Prostate gland (tissue), 2 donors: ENCODE measurements around the gene CD63. TPM values are rescaled to one million over a fixed set of nuclear protein-coding genes. Genes with fewer than 3 reads are reported as not detected.

ENCODE experiments used
- DNase-seq: peaks from one replicate; pipeline ENCODE4 v3.0.0-alpha.2; 2019; ENCODE audit warnings: low spot score
- H3K27ac ChIP-seq, 2 donors: fragments of 200-600 bp; sonication (generic); 2 replicates each; pipeline ENCODE4 v1.5.1; 2017 to 2019
- H3K27me3 ChIP-seq: fragments of 200-600 bp; sonication (generic); replicated peaks from 2 replicates; pipeline ENCODE4 v1.5.1; 2019; ENCODE audit not compliant: insufficient read depth
- H3K36me3 ChIP-seq, 2 donors: fragments of 200-600 bp; sonication (generic); 1 replicate in 1 of 2; 2 replicates in 1 of 2; pipeline versions ENCODE4 v1.5.1 to v1.8.1; 2017 to 2019
- H3K4me1 ChIP-seq: fragments of 200-600 bp; sonication (generic); replicated peaks from 2 replicates; pipeline ENCODE4 v1.5.1; 2019
- H3K4me3 ChIP-seq, 2 donors: fragments of 200-600 bp; sonication (generic); 2 replicates each; pipeline ENCODE4 v1.5.1; 2017 to 2019
- H3K9me3 ChIP-seq: fragments of 200-600 bp; sonication (generic); 2 replicates; pipeline ENCODE4 v1.5.1; 2017
- POLR2A ChIP-seq: fragments of 450-650 bp; IDR thresholded peaks from one replicate; pipeline ENCODE4 v1.6.1; 2016; ENCODE audit warnings: antibody characterized with exemption, mild to moderate bottlenecking
- POLR2AphosphoS5 ChIP-seq: sonication (generic); formaldehyde crosslinking; IDR thresholded peaks from one replicate; pipeline ENCODE4 v1.6.1; 2017; ENCODE audit warnings: antibody characterized with exemption
- WGBS: methylation state at CpG from one replicate; pipeline ENCODE4 v1.1.5; 2018; 5-methylcytosine and 5-hydroxymethylcytosine counted together
- intact Hi-C: fragments of 100-400 bp; cut with DNase I; formaldehyde crosslinking; loops from one replicate; pipeline ENCODE4 v1.14.2; 2022
- total RNA-seq, 2 donors: library from RNA; depleted of rRNA; stranded (reverse); fragments of >200 nt; gene quantifications; one replicate each; pipeline ENCODE4 v1.1.0, GENCODE V29; 2016
- TF ChIP-seq, protein P1 (sequence below), 4 experiments: fragments of 200-600 bp in 2 of 4; fragments of 450-650 bp in 2 of 4; sonication (generic) in 2 of 4; IDR thresholded peaks; 1 replicate in 3 of 4; 2 replicates in 1 of 4; pipeline ENCODE4 v1.5.1; 2016 to 2019; ENCODE audit warnings: antibody characterized with exemption in 4 of 4, mild to moderate bottlenecking in 2 of 4, moderate library complexity in 2 of 4

Gene CD63
- total RNA-seq, 2 donors from 2014 or later = 485 to 585 TPM

DNA sequence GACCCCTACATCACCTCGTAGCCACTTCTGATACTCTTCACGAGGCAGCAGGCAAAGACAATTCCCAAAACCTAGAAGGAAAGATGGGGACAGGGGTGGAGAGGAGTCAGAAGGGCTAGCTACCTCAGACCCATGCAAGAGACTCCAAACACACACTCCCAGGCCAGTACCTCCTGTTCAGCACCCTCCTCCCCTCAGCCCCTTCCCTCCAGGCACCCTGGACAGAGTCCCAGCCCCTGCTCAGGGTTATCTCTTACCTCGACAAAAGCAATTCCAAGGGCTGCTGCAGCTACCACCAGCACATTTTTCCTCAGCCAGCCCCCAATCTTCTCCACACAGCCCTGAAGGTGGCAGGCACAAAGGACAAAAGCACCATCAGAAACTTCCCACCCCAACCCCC, 3.3 kb downstream of the CD63 start:
- no peak overlapping the region for H3K4me3 ChIP-seq
- intact Hi-C loops = loop anchor here (5.0 kb wide), 1 partner anchor 202 kb away; the partner anchor contains the start of gene PYM1
- H3K9me3 ChIP-seq = no peaks in the 10 kb centered on the region
- no peaks in the 10 kb centered on the region for H3K27me3 ChIP-seq
- DNase-seq = no peak
- 53% methylated on average over 3 of the region's 3 CpGs for WGBS
- H3K36me3 ChIP-seq = no peaks in the 10 kb centered on the region
- no peak overlapping the region for H3K27ac ChIP-seq
- H3K4me1 ChIP-seq = peaks cover 9% of the 10 kb centered on the region
- no peak for TF ChIP-seq POLR2A

DNA sequence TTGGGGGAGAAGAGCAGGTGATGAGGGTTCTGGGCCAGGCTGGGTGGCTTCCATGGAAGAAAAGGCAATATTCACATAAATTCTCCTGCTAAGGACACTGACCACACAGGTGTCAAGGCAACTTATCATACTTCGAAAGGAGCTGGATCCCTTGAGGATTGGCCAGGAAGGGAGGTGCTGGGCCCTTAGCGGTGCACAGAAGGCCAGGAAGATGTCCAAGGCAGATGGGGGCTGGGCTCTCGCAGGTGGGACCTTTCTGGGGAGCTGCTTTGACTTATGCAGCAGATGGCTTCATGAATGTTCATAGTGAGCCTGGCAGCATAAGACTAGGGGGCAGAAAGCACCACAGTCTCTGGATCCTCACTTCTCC, 3.9 kb downstream of the CD63 start:
- no peaks in the 10 kb centered on the region for H3K27me3 ChIP-seq
- no peak overlapping the region for H3K4me3 ChIP-seq
- H3K36me3 ChIP-seq = no peaks in the 10 kb centered on the region
- H3K27ac ChIP-seq = no peak overlapping the region
- no peaks in the 10 kb centered on the region for H3K9me3 ChIP-seq
- TF ChIP-seq, protein P1, sequence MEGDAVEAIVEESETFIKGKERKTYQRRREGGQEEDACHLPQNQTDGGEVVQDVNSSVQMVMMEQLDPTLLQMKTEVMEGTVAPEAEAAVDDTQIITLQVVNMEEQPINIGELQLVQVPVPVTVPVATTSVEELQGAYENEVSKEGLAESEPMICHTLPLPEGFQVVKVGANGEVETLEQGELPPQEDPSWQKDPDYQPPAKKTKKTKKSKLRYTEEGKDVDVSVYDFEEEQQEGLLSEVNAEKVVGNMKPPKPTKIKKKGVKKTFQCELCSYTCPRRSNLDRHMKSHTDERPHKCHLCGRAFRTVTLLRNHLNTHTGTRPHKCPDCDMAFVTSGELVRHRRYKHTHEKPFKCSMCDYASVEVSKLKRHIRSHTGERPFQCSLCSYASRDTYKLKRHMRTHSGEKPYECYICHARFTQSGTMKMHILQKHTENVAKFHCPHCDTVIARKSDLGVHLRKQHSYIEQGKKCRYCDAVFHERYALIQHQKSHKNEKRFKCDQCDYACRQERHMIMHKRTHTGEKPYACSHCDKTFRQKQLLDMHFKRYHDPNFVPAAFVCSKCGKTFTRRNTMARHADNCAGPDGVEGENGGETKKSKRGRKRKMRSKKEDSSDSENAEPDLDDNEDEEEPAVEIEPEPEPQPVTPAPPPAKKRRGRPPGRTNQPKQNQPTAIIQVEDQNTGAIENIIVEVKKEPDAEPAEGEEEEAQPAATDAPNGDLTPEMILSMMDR (IDR thresholded peaks at IDR 0.05) = no peak
- TF ChIP-seq POLR2A (no peak), POLR2AphosphoS5 (no peak)
- WGBS = 43% methylated on average over 3 of the region's 3 CpGs
- DNase-seq = no peak
- intact Hi-C loops = loop anchor here (5.0 kb wide), 1 partner anchor 202 kb away; the partner anchor contains the start of gene PYM1
- H3K4me1 ChIP-seq = peaks cover 9% of the 10 kb centered on the region

DNA sequence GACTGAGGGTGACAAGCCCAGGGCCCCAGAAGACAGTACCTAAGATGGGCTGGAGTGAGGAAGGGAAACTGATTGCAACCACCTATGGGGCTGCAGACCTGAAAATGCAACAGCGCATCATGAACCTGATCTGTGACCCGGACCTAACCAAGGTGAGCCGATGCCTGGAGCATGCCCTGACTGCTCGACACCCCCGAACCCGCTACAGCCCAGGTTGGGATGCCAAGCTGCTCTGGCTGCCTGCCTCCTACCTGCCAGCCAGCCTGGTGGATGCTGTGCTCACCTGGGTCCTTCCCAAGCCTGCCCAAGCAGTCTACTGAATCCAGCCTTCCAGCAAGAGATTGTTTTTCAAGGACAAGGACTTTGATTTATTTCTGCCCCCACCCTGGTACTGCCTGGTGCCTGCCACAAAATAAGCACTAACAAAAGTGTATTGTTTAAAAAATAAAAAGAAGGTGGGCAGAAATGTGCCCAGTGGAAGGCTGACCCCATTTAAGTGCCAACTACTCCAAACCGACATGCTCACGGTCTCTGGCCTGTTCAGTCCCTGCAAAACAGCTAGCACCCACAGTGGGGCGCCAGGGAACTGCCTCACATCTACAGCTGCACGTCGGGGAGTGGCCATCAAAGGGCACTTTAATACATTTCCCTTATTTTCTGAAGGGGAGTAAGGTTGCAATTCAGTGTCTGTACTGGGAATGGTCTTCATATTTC, 4.4 kb downstream of the CD63 start:
- WGBS = 46% methylated on average over 11 of the region's 11 CpGs
- peak; percentile 51 for DNase-seq
- intact Hi-C loops = no loop called here

DNA sequence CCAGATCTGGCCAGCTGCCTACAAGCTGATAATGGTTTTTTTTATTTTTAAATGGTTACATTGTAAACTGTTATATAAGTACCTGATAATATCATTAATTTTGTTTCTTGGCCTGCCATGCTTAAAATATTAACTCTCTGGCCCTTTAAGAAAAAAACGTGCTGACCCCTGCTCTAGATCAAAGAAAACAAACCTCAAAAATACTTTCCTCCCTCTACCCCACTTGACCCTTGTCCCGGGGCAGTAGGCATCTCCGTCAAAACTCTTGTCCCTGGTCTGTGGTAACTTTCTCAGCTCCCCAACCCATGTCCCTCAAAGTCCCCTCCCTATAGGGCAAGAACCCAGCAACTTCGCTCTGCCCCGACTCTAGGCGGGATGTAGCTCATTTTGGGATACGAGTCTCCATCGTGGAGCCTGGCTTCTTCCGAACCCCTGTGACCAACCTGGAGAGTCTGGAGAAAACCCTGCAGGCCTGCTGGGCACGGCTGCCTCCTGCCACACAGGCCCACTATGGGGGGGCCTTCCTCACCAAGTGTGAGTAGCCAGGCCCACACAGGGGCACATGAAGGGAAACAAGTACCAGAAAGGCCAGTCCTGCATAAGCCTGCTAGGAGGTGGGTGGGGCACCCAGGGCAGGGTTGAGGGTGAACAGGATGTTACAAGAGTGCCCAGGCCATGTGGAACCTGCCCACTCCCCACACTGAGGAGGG, 5.1 kb downstream of the CD63 start:
- DNase-seq = no peak
- Histone ChIP-seq H3K27me3 (no peaks in the 10 kb centered on the region), H3K36me3 (no peaks in the 10 kb centered on the region), H3K4me3 (no peak overlapping the region), H3K4me1 (peaks cover 9% of the 10 kb centered on the region), H3K9me3 (no peaks in the 10 kb centered on the region), H3K27ac (no peak overlapping the region)
- TF ChIP-seq POLR2A = no peak
- TF ChIP-seq, protein P1 (IDR thresholded peaks at IDR 0.05) = no peak
- no peak for TF ChIP-seq POLR2AphosphoS5
- intact Hi-C loops = no loop called here
- WGBS = 43% methylated on average over 10 of the region's 10 CpGs

More for the DNA sequence above, 4.4 kb downstream of the CD63 start:
- Histone ChIP-seq H3K4me3 (no peak overlapping the region), H3K27ac (no peak overlapping the region), H3K9me3 (no peaks in the 10 kb centered on the region), H3K36me3 (no peaks in the 10 kb centered on the region), H3K4me1 (peaks cover 9% of the 10 kb centered on the region), H3K27me3 (no peaks in the 10 kb centered on the region)
- no peak for TF ChIP-seq POLR2A
- TF ChIP-seq, protein P1 (IDR thresholded peaks at IDR 0.05) = peak in 2 of 4 experiments; percentile 50 to 61
- TF ChIP-seq POLR2AphosphoS5 = peak; percentile 7

DNA sequence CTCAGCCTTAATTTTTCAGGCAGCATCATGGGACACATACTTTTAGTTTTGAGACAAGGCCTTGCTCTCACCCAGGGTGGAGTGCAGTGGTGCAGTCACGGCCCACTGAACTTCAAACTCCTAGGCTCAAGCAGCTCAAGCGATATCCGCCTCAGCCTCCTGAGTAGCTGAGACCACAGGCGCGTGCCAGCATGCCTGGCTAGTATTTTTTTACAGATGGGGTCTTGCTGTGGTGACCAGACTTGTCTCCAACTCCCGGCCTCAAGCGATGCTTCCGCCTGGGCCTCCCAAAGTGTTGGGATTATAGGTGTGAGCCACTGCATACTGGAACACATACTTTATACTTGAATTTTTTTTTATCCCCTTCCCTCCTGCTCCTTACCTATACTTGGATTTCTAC, 5.9 kb downstream of the CD63 start:
- H3K27me3 ChIP-seq = no peaks in the 10 kb centered on the region
- WGBS = 71% methylated on average over 8 of the region's 8 CpGs
- no peak overlapping the region for H3K27ac ChIP-seq
- no peaks in the 10 kb centered on the region for H3K9me3 ChIP-seq
- H3K4me1 ChIP-seq = peaks cover 9% of the 10 kb centered on the region
- TF ChIP-seq POLR2A = no peak
- TF ChIP-seq, protein P1 (IDR thresholded peaks at IDR 0.05) = no peak
- TF ChIP-seq POLR2AphosphoS5 = no peak
- H3K4me3 ChIP-seq = no peak overlapping the region
- no peaks in the 10 kb centered on the region for H3K36me3 ChIP-seq
- intact Hi-C loops = no loop called here
- no peak for DNase-seq
